GM12872 (cell line): ENCODE data around the gene MMP17.

Source experiments
- TF ChIP-seq, protein P1 (sequence below): IDR thresholded peaks from 3 replicates; pipeline ENCODE4 v1.5.1; 2011; ENCODE audit warnings: low read depth, mild to moderate bottlenecking, low read length, moderate library complexity; ENCODE audit not compliant: insufficient read depth

Gene MMP17

DNA sequence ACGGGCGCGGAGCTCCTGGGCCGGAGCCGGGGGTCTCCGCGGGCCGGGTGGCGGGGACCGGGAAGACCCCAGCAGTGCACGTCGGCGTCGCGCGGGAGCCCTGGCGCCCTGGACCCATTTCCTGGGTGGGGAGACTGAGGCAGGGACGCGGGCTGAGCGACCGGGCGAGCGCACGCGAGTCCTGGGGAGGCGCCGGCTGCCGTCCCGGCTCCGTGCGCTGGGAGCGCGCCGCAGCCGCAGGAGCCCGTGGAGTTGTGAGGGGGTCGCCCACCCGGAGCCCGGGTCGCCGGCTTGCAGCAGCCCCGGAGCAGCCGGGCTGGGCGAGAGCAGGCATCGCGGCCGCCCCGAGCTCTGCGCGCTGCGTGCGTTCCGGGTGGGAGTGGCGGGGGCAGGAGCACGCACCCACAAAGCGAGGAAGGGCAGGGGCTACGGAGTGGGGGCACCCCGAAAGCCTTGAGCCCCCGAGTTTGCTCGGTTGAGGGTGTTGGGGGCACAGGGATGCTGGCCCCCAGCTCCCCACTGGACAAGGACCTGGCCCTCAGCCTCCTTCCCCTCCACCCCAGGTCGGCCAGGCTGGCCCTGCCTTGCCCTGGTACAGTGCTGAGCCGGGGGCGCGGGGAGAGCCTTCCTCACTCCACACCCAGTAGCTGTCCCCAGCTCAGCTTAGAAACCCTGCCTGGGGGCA lies 620 bp downstream of the MMP17 start:
- TF ChIP-seq, protein P1, sequence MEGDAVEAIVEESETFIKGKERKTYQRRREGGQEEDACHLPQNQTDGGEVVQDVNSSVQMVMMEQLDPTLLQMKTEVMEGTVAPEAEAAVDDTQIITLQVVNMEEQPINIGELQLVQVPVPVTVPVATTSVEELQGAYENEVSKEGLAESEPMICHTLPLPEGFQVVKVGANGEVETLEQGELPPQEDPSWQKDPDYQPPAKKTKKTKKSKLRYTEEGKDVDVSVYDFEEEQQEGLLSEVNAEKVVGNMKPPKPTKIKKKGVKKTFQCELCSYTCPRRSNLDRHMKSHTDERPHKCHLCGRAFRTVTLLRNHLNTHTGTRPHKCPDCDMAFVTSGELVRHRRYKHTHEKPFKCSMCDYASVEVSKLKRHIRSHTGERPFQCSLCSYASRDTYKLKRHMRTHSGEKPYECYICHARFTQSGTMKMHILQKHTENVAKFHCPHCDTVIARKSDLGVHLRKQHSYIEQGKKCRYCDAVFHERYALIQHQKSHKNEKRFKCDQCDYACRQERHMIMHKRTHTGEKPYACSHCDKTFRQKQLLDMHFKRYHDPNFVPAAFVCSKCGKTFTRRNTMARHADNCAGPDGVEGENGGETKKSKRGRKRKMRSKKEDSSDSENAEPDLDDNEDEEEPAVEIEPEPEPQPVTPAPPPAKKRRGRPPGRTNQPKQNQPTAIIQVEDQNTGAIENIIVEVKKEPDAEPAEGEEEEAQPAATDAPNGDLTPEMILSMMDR: no peak

DNA sequence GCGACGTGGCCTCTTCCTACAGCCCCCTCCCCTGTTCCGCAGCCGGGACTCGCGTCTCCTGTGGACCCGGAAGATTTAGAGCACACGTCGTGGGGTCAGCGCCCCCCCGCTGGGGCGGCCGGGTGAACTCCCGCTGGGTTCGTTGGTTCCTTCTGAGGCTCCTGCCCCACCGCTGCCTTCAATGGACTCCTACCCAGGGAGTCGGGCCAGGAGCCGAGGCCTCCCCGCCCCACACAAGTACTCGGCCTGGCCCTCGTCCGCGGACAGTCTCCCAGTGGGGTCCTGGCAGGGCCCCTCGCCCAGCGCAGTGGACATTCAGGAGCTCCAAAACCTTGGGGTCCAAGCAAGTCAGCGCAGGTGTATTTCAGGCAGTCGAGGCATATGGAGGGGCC lies 1.2 kb downstream of the MMP17 start:
- TF ChIP-seq, protein P1: no peak

DNA sequence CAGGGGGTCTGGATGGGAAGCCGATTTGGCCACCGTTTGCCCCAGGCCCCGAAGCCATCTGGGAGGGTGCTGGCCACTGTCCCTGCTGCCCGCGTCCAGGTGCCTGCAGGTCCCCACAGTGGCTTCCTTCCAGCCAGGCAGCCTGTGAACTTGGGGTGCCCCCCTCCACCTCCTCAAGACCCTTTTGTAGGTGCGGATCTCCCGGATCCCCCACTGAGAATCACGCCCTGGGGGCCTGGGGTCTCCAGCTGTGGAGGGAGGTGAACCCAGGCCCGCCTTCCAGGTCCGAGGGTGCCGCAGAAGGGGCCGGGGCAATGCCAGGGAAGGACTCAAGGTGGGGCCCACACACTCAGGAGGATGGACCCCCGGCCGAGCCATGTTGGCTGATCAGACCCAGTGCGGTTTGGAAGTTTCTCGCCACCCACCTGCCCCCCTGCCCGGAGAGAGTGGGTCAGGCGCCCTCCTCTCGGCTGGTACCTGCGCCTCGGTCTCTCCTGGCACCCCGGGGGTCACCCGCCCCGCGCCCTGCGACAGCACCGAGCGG lies 1.7 kb downstream of the MMP17 start:
- TF ChIP-seq, protein P1: no peak

DNA sequence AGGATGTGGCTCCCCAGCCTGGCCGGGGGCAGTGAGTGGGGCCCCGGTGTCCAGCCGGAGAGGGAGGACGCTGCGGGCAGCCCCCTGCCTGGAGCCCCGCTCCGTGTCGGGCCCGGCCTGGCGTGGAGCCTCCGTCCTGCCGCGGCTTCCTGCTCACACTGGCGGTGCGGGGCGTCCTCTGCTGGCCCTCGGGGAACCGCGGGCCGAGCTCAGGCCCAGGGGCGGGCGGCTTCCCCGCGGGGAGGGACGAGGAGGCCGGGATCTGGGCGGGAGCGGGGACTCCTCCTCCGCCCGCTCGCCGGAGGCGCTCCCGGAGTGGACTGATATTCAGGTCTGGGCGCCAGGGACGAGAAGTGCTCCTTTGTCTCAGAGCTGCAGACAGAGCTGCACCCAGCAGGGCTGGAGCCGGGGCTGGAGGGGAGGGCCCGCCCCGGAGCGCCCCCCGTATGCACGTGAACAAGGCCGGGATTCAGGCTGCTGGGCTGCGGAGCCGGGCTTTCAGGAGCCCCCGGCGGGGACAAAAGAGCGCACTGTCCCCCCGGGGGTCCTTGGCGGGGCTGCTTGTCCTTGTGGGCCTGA lies 2.2 kb downstream of the MMP17 start:
- TF ChIP-seq, protein P1: peak; percentile 48

DNA sequence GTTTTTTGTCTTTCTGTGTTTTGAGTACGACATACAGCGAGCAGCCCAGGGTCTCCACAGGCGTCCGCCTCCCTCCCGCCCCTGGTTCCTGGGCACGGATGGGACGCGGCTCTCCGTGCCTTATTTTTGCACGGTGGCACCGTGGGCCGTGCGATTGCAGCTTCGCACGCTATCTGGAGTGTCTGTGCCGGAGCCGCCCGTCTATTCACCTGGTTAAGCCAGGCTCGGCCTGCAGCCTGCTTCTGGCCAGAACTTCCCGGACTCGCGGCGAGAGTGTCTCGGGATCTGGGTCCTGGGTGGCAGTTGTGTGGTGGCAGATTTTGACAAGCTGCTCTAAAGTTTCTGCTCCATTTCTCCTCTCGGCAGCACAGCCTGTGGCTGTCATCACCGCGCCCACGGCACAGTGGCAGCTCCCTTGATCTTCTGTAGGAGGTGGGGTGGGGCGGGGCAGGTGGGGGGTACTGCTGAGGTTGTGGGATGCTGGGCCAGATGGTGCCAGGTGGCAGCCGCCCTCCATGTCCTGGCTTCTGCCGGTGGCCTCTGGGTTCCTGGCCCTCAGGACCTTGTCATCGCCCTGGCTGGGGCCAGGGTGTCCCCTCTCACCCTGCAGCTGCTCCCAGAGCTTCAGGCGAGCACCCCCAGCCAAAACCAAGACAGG lies 2.9 kb downstream of the MMP17 start:
- TF ChIP-seq, protein P1: no peak

DNA sequence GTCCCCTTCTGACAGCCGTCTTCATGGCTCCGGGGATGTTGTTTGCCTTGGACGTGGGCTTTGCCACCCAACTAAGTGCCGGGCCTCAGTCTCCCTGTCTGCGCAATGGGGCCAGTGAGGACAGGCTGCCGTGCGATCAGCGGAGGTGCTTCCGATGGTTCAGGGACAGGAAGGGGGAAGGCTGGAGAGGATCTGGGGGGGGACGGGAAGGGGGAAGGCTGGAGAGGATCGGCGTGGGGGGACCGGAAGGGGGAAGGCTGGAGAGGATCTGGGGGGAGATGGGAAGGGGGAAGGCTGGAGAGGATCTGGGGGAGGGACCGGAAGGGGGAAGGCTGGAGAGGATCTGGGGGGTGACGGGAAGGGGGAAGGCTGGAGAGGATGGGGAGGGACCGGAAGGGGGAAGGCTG lies 3.4 kb downstream of the MMP17 start:
- TF ChIP-seq, protein P1: no peak
